ENCODE data around the gene MYLK2.
A peak's percentile ranks its signal among the peaks of the same experiment; 100 is the strongest.

The MYLK2 gene

GRCh38 chr20:31835554-31835953, 16.4 kb downstream of the MYLK2 start:
- Histone ChIP-seq H3K27ac (peak overlapping the region; percentile 54 to 95), H3K4me3 (no peak overlapping the region)
- DNase-seq (ENCODE audit: low spot score) = no peak
- no peak for TF ChIP-seq CTCF (IDR thresholded peaks at IDR 0.05)

- Histone ChIP-seq H3K27ac (peak overlapping the region; percentile 54 to 95), H3K4me3 (no peak overlapping the region)
- no peak for TF ChIP-seq CTCF (IDR thresholded peaks at IDR 0.05)
- DNase-seq (ENCODE audit: low spot score) = peak; percentile 93
Observed at GRCh38 chr20:31835977-31836852, 17.1 kb downstream of the MYLK2 start.

GRCh38 chr20:31836853-31837608, 17.9 kb downstream of the MYLK2 start:
- peak overlapping the region; percentile 40 to 95 for H3K27ac ChIP-seq
- H3K4me3 ChIP-seq = no peak overlapping the region
- TF ChIP-seq CTCF (IDR thresholded peaks at IDR 0.05) = no peak
- no peak for DNase-seq (ENCODE audit: low spot score)

GRCh38 chr20:31837896-31838397, 18.8 kb downstream of the MYLK2 start:
- Histone ChIP-seq H3K4me3 (no peak overlapping the region), H3K27ac (peak overlapping the region; percentile 40 to 95)
- DNase-seq (ENCODE audit: low spot score) = no peak
- no peak for TF ChIP-seq CTCF (IDR thresholded peaks at IDR 0.05)

GRCh38 chr20:31838646-31839292, 19.6 kb downstream of the MYLK2 start:
- TF ChIP-seq CTCF (IDR thresholded peaks at IDR 0.05) = no peak
- no peak for DNase-seq (ENCODE audit: low spot score)
- Histone ChIP-seq H3K4me3 (no peak overlapping the region), H3K27ac (peak overlapping the region; percentile 85 to 95)

- Histone ChIP-seq H3K4me3 (no peak overlapping the region), H3K27ac (peak overlapping the region; percentile 85 to 95)
- no peak for DNase-seq (ENCODE audit: low spot score)
- TF ChIP-seq CTCF (IDR thresholded peaks at IDR 0.05) = no peak
Observed at GRCh38 chr20:31839782-31840487, 20.8 kb downstream of the MYLK2 start.

Data from coronary artery (tissue), 2 donors.